ENCODE data around the gene ATP6V0D1.
A peak's percentile ranks its signal among the peaks of the same experiment; 100 is the strongest.
"Not testable (repeated sequence)": the region's sequence is repeated elsewhere in the genome, so short reads cannot be mapped to it uniquely, and the experiment has no call there.

Gene ATP6V0D1

DNA sequence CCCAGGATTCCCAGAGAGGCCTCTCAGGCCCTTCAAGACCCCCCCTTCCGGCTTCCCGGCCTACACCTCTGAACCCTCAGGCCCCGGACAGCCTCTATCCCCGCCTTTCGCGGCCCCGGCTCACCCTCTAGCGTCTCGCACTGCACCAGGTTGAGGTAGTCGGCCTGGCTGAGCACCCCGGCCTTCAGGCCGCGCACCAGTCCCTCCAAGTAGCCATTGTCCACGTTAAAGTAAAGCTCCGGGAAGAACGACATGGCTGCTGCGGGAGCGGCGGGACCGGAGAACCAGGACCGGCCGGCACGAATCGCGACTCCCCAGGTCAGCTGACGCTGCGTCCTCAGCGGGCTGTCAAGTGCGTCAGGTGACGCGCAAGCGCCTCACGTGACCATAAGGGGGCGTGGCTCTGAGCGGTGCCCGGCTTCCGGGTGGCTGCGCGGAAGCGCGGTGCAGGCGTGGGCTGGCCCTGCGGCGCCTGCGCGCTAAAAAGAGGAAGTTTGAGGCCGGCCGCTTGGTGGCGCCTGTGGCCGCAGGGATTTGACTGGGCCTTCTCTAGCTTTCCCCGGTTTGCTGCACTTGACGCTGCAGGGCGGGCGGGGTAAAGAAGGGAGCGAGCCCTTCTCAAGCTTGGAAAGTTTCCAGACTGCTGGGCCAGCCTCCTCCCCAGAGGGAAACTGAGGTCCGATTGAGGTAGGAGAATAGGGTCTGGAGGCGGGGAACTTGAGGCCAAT, at the start of gene ATP6V0D1:
Gene ATP6V0D1, minus strand, starts transcription at position 325 of the 728 bp plus-strand sequence. Its CDS starts 71 bp downstream, at position 254.
- peak; percentile 97 for DNase-seq (ENCODE audit: low spot score)

DNA sequence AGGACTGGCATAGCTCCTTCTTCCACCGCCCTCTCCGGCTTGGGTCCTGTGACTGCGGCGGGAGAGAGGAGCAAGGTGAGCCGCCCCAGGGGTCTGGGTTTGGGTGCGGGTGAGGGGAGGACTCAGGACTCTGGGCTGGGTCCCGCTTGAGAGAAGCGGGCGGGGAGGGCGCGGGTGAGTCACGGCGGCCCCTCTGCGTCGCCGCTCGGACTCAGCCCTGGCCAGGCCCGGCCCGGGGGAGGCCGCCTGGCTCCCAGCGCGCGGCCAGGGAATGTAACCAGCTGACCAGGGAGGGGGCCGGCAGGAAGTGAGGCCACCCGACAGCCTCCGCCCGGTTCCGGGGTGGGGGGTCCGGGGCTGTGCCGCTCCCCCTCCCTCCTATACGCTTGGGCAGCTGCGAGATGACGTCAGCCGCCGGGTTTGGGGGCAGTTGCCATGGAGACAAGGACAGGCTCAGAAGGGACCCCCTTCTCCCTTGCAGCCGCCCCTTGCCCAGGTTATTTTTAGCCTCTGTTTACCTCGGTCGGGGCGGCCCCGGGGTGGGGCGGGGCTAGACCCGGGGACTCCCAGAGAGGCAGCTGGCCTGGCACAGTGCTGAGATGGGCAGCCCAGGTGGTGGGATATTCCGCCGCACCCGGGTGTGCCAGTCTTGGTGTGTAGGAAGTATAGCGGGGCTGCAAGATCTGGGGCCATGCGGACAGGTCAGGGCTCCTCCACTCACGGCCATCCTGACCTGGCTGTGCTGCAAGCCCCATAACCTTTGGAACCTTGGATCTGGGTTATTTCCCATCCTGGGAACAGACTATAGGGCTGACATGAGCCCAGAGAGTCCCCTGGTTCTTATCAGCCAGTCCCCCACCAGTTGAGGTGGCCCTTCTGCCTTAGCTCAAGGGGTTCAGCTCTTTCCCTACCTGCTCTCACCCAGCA, 49.3 kb upstream of the ATP6V0D1 start:
- DNase-seq (ENCODE audit: low spot score) = peak; percentile 65

DNA sequence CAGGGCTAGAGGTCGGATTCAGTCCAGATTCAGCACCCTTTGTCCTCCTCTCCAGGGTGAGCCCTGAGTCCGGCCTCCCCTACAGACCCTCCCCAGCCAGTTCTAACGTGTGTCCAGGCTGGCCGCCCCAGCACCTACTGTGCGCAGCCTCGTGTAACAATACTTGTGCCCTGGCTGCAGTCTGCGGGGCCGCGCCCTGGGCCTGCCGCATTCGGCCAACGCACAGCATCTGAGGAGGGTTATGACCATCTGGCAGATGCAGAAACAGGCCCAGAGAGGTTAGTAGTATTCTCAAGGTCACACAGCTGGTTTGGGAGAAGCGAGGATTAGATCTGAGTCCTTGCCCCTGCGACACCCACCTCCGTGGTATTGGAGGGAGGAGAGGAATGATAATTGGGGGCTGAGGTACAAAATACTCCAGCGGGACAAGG, 48.6 kb upstream of the ATP6V0D1 start:
- no peak for DNase-seq (ENCODE audit: low spot score)

DNA sequence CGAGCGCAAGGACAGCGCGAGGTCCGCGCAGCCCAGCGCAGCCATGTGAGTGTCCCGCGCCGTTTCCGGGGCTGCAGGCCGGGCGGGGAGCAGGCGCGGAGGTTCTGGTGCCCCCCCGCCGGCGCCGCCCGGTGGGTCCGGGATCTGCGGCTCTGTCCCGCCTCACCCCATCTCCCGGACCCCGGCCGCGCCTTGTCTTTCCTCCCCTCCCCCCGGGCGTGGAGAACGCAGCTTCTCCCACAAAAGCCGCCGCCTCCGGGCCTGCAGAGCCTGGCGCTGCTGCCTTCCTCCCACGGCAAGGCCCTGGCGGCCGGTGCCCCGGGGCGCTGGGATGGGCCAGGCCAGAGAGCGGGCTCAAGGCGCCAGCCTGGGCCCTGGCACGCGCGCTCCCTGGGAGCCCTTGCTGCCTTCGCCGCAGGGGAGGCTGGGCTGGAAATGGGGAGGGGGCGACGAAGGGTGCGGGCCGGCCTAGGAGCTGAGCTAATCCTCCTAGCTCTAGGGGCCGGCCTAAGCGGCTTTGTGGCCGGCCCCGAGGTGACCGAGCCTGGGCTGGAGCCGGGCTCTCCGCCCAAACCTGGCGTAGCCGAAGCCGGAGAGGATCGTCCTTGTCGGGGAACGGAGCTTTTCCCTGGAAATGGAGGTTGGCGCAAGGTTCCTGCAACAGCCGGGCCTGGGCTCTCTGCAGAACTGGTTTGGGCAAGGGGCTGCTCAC, 48.1 kb upstream of the ATP6V0D1 start:
- DNase-seq (ENCODE audit: low spot score) = no peak

DNA sequence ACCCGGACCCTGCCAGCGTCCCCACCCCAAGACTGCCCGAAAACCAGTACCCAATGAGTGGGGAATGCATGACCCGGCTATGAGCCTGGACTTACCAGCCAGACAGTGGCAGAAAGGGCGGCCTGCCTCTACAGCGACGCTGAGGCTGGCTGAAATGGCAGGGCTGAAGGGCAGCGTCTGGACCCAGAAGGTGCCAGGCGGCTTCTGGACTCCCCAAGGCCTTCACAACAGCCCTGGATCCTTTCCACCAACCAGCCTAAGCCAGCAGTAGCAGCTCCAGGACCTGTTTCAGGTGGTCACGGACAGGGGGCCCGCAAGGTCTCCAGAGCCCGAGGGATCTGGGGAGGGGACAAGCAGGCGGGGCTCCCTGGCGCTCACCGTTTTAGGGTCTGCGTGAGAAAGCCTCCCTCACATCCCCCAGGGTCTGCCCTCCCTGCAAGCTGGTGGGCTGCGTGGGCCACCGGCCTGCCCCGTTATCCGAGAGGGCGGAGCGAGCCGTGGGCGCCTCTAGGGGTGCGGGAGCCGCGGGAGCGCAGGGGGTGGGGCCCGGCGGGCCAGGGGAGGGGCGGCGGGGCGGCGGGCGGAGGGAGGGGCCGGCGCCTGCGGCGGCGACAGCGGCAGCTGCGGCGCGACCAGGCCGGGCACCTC, 47.4 kb upstream of the ATP6V0D1 start, which contains the start of gene RIPOR1:
Gene RIPOR1, plus strand, starts transcription at position 608 of the 648 bp plus-strand sequence. CDS start 9,618 bp downstream, outside the sequence.
- DNase-seq (ENCODE audit: low spot score) = peak; percentile 60

DNA sequence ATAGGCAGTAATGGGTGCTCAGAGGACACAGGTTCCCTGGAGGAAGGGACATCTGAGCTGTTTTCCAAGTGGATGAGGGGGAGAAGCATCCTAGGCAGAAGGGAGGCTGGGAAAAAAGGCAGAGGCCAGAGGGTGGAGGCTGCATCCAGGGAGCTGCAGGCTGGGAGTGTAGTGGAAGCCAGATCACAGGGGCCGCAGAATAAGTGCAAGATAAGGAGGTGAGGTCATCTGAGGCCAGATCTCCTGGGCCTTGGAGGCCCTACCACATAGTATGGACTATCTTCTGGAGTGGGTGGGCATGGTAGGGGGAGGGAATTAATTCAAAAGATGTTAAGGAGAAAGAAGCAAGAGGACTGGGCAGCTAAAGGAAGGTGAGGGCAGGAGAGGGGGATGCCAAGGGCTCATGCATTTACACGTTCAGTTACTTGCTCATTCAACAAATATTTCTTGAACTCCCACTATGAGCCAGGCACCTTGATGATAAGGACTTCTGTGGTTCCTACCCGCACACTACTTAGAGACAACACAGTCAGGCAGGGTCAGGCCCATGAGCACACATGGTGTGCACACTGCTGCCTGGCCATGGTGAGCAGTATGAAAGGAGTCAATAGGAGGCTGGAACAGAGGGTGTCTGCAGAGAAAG, 45.3 kb upstream of the ATP6V0D1 start:
- no peak for DNase-seq (ENCODE audit: low spot score)

- DNase-seq (ENCODE audit: low spot score) = no peak
These were observed 44.4 kb upstream of the ATP6V0D1 start for GRCh38 chr16:67525176-67525860.

DNA sequence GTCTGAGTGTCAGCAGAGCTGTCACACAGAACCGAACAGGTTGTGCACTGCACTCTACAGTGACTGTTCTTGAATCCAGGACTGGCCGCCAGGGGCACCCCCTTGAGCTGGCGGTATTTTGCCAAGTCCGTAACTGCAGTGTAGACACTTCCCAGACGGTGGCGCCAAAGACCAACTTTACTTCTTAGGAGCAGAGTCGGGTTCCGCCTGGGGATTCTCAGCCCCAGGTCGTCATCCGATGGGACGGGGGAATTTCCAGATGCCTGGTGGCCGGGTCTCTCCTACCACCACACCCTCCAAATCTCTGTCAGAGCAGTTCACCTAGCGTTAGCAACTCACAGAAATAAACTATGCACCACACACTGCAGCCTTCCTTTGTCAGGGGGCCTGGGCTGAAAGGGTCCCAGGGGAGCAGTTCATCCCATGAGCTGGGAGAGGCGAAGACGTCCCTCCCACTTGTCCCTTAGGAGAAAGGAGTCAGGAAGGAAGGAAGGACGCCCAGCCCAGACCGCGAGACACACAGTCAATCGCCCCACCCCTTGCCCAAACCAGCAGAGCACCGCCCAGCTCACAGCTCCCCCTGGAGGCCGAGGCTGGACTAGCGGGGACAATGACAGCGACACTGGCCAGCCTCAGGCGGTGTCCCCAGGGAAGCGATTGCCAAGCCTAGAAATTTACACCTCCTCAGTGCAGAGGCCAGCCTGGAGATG, 40.3 kb upstream of the ATP6V0D1 start:
- peak; percentile 96 for DNase-seq (ENCODE audit: low spot score)

DNA sequence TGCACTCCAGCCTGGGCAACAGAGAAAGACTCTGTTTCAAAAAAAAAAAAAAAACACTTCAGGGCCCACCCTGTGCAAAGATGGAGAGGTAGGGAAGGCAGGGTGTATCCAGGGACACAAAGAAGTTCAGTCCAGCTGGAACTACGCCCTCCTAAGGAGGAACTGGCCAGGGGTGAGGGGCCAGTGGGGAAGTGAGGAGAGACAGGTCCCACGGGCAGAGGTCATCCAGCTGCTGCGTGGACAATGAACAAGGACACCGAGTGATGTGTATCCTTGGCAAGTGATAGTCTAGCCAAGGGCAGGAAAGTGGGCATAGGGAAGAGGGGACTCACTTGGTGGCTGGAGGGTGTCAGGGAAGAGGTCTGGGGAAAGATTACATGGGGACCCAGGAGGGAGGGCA, 38.3 kb upstream of the ATP6V0D1 start:
- no peak for DNase-seq (ENCODE audit: low spot score)

DNA sequence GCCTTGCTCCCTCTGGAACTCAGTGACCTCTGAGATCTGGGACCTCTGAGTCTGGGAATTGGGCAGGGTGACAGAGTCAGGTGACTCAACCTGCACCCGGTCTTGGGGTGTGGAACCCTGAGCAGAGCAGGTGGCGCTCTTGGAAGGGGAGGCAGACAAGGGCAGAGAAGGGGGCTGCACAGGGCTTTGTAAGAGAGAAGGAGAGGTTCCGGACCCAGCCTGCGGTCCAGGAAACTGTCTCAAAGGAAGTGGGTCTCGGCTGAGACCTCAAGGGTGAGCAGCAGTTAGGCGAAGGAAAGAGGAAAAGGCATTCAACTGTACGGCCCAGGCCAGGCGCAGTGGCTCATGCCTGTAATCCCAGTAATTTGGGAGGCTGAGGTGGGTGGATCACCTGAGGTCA, 37.7 kb upstream of the ATP6V0D1 start:
- DNase-seq (ENCODE audit: low spot score) = no peak

- no peak for DNase-seq (ENCODE audit: low spot score)
These were observed 36.9 kb upstream of the ATP6V0D1 start for GRCh38 chr16:67517661-67518423.

DNA sequence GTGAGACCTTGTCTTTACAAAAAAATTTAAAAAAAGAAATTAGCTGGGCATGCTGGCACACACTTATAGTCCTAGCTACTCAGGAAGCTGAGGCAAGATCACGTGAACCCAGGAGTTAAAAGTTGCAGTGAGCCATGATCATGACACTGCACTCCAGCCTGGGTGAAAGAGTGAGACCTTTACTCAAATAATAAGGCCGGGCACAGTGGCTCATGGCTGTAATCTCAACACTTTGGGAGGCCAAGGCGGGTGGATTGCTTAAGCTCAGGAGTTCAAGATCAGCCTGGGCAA, 36.1 kb upstream of the ATP6V0D1 start:
- DNase-seq (ENCODE audit: low spot score) = no peak

GRCh38 chr16:67516296-67517154, 35.6 kb upstream of the ATP6V0D1 start:
- DNase-seq (ENCODE audit: low spot score) = no peak

GRCh38 chr16:67514382-67514828, 33.4 kb upstream of the ATP6V0D1 start:
- DNase-seq (ENCODE audit: low spot score) = peak; percentile 81

DNA sequence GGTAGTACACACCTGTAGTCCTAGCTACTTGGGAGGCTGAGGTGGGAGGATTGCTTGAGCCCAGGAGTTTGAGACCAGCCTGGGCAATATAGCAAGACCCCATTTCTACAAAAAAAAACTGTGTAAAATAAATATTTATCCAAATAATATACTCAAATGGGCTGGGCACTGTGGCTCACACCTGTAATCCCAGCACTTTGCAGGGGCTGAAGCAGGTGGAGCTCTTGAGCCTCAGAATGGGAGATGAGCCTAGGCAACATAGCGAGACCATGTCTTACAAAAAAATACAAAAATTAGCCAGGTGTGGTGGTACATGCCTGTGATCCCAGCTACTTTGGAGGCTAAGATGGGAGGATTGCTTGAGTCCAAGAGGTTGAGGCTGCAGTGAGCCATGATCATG, 32.9 kb upstream of the ATP6V0D1 start:
- DNase-seq (ENCODE audit: low spot score) = not testable (repeated sequence)

GRCh38 chr16:67509016-67509415, 28.1 kb upstream of the ATP6V0D1 start:
- no peak for DNase-seq (ENCODE audit: low spot score)

DNA sequence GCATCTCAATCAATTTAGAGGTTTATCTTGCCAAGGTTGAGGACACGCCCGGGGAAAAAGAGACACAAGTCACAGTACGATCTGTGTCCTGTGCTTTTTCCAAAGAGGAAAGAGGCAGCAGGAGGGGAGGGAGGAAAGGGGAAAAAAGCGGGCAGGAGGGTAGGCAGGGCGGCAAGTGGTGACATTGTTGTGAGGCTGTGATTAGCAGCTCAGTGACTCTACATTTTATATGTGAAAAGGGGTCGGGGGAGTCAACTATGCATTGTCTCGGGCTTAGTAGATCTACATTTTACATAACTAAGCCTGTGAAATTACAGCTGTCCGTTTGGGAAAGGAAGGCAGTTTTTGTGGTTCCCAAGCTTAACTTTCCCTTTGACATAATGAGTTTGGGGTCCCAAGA, 25.5 kb upstream of the ATP6V0D1 start:
- no peak for DNase-seq (ENCODE audit: low spot score)
